Mesothelial cell of epicardium (in vitro differentiated cells): ENCODE results near the gene CMTR2. TPM values are rescaled to one million over a fixed set of nuclear protein-coding genes. Genes with fewer than 3 reads are reported as not detected.

Experiments
- DNase-seq, 2 experiments: peaks; one replicate each; pipeline ENCODE4 v3.0.0; 2021; ENCODE audit warnings: low spot score in 2 of 2; ENCODE audit not compliant: unreplicated experiment in 2 of 2
- H3K27ac Mint-ChIP-seq: 2 replicates; pipeline ENCODE4 v1.8.0; 2021; ENCODE audit warnings: mixed read lengths
- H3K27me3 Mint-ChIP-seq: 2 replicates; pipeline ENCODE4 v1.8.0; 2021; ENCODE audit warnings: low read depth, mixed read lengths
- H3K36me3 Mint-ChIP-seq: 2 replicates; pipeline ENCODE4 v1.8.0; 2021; ENCODE audit warnings: mixed read lengths
- H3K4me1 Mint-ChIP-seq: 2 replicates; pipeline ENCODE4 v1.8.0; 2021; ENCODE audit warnings: mixed read lengths
- H3K4me3 Mint-ChIP-seq: 2 replicates; pipeline ENCODE4 v1.8.0; 2021; ENCODE audit warnings: mild to moderate bottlenecking, moderate library complexity, mixed read lengths
- H3K9me3 Mint-ChIP-seq: 2 replicates; pipeline ENCODE4 v1.8.0; 2021; ENCODE audit warnings: mixed read lengths
- CTCF ChIP-seq: fragments of 200-600 bp; sonication (generic); IDR thresholded peaks from one replicate; pipeline ENCODE4 v1.5.0; 2021; ENCODE audit warnings: antibody characterized with exemption; ENCODE audit not compliant: unreplicated experiment
- total RNA-seq: library from RNA; stranded (reverse); gene quantifications from 3 replicates; pipeline ENCODE4 v1.2.1, GENCODE V29; 2021

Gene CMTR2
- total RNA-seq, 1 donor from 2014 or later: 28.7 TPM

- H3K27me3 Mint-ChIP-seq: peaks cover 6% of the 10 kb centered on the region
Observed at GRCh38 chr16:71249399-71249798, 39.8 kb downstream of the CMTR2 start.

GRCh38 chr16:71247478-71247877, 41.7 kb downstream of the CMTR2 start:
- Mint-ChIP-seq H3K27ac (no peak overlapping the region), H3K9me3 (no peaks in the 10 kb centered on the region), H3K4me1 (peaks cover 13% of the 10 kb centered on the region), H3K36me3 (no peaks in the 10 kb centered on the region), H3K27me3 (peaks cover 6% of the 10 kb centered on the region), H3K4me3 (no peak overlapping the region)
- no peak for DNase-seq
- TF ChIP-seq CTCF: no peak

More at GRCh38 chr16:71249399-71249798, 39.8 kb downstream of the CMTR2 start:
- DNase-seq: no peak
- no peak for TF ChIP-seq CTCF
- no peaks in the 10 kb centered on the region for H3K36me3 Mint-ChIP-seq
- no peaks in the 10 kb centered on the region for H3K9me3 Mint-ChIP-seq
- H3K4me3 Mint-ChIP-seq: no peak overlapping the region
- peaks cover 13% of the 10 kb centered on the region for H3K4me1 Mint-ChIP-seq
- no peak overlapping the region for H3K27ac Mint-ChIP-seq

- no peak for DNase-seq
- Mint-ChIP-seq H3K4me1 (peaks cover 12% of the 10 kb centered on the region), H3K36me3 (no peaks in the 10 kb centered on the region), H3K27me3 (peaks cover 6% of the 10 kb centered on the region), H3K27ac (no peak overlapping the region), H3K9me3 (no peaks in the 10 kb centered on the region), H3K4me3 (no peak overlapping the region)
- TF ChIP-seq CTCF: no peak
Observed at GRCh38 chr16:71246309-71246708, 42.9 kb downstream of the CMTR2 start.

GRCh38 chr16:71244521-71244920, 44.7 kb downstream of the CMTR2 start:
- H3K27me3 Mint-ChIP-seq: peaks cover 14% of the 10 kb centered on the region
- no peak overlapping the region for H3K4me3 Mint-ChIP-seq
- H3K36me3 Mint-ChIP-seq: no peaks in the 10 kb centered on the region
- H3K9me3 Mint-ChIP-seq: no peaks in the 10 kb centered on the region
- DNase-seq: no peak
- no peaks in the 10 kb centered on the region for H3K4me1 Mint-ChIP-seq
- H3K27ac Mint-ChIP-seq: no peak overlapping the region
- no peak for TF ChIP-seq CTCF

GRCh38 chr16:71242601-71243000, 46.6 kb downstream of the CMTR2 start:
- Mint-ChIP-seq H3K9me3 (no peaks in the 10 kb centered on the region), H3K27ac (no peak overlapping the region), H3K4me3 (no peak overlapping the region), H3K27me3 (peaks cover 15% of the 10 kb centered on the region), H3K4me1 (no peaks in the 10 kb centered on the region), H3K36me3 (no peaks in the 10 kb centered on the region)
- no peak for DNase-seq
- no peak for TF ChIP-seq CTCF

- Mint-ChIP-seq H3K36me3 (no peaks in the 10 kb centered on the region), H3K27me3 (peaks cover 15% of the 10 kb centered on the region), H3K9me3 (peaks cover 4% of the 10 kb centered on the region), H3K4me1 (no peaks in the 10 kb centered on the region), H3K27ac (no peak overlapping the region), H3K4me3 (no peak overlapping the region)
- no peak for TF ChIP-seq CTCF
- no peak for DNase-seq
Observed at GRCh38 chr16:71242036-71242435, 47.2 kb downstream of the CMTR2 start.
